KMS-11 (cell line): ENCODE data around the gene ZNF574.

Experiments used
- H2AFZ ChIP-seq: fragments of 200-600 bp; sonication (generic); 2 replicates; pipeline ENCODE4 v1.6.1; 2016; ENCODE audit warnings: antibody characterized with exemption, mixed run types, low read depth
- H3K27ac ChIP-seq: fragments of 200-600 bp; sonication (generic); 2 replicates; pipeline ENCODE4 v1.6.1; 2016; ENCODE audit warnings: mild to moderate bottlenecking, mixed run types
- H3K27me3 ChIP-seq: fragments of 200-600 bp; sonication (generic); 2 replicates; pipeline ENCODE4 v1.6.1; 2017; ENCODE audit warnings: mild to moderate bottlenecking, low read depth, mixed run types, moderate library complexity; ENCODE audit not compliant: insufficient read depth
- H3K36me3 ChIP-seq: fragments of 200-600 bp; sonication (generic); 2 replicates; pipeline ENCODE4 v1.6.1; 2017; ENCODE audit warnings: mild to moderate bottlenecking, mixed run types; ENCODE audit not compliant: insufficient read depth
- H3K4me1 ChIP-seq: fragments of 200-600 bp; sonication (generic); 2 replicates; pipeline ENCODE4 v1.6.1; 2016; ENCODE audit warnings: mild to moderate bottlenecking, low read depth, mixed run types; ENCODE audit not compliant: poor library complexity, severe bottlenecking
- H3K4me2 ChIP-seq: fragments of 200-600 bp; sonication (generic); 2 replicates; pipeline ENCODE4 v1.7.0; 2016; ENCODE audit warnings: mild to moderate bottlenecking, mixed run types
- H3K4me3 ChIP-seq: fragments of 200-600 bp; sonication (generic); IDR thresholded peaks from 2 replicates; pipeline ENCODE4 v1.6.1; 2017; ENCODE audit warnings: low read depth, low read length, mixed read lengths; ENCODE audit not compliant: insufficient read depth
- H3K79me2 ChIP-seq: fragments of 200-600 bp; sonication (generic); 2 replicates; pipeline ENCODE4 v1.6.1; 2016; ENCODE audit warnings: low read depth, mixed run types; ENCODE audit not compliant: insufficient read depth
- H3K9ac ChIP-seq: fragments of 200-600 bp; sonication (generic); 2 replicates; pipeline ENCODE4 v1.6.1; 2016; ENCODE audit warnings: mild to moderate bottlenecking, mixed run types
- H4K20me1 ChIP-seq: fragments of 200-600 bp; sonication (generic); 2 replicates; pipeline ENCODE4 v1.6.1; 2016; ENCODE audit warnings: mild to moderate bottlenecking, mixed run types; ENCODE audit not compliant: insufficient read depth
- TF ChIP-seq, protein P1 (sequence below): fragments of 200-600 bp; sonication (generic); conservative IDR thresholded peaks from 2 replicates; pipeline ENCODE4 v1.6.1; 2017; ENCODE audit warnings: low read depth, mild to moderate bottlenecking, antibody characterized with exemption, low read length, moderate library complexity, mixed read lengths

The ZNF574 gene

DNA sequence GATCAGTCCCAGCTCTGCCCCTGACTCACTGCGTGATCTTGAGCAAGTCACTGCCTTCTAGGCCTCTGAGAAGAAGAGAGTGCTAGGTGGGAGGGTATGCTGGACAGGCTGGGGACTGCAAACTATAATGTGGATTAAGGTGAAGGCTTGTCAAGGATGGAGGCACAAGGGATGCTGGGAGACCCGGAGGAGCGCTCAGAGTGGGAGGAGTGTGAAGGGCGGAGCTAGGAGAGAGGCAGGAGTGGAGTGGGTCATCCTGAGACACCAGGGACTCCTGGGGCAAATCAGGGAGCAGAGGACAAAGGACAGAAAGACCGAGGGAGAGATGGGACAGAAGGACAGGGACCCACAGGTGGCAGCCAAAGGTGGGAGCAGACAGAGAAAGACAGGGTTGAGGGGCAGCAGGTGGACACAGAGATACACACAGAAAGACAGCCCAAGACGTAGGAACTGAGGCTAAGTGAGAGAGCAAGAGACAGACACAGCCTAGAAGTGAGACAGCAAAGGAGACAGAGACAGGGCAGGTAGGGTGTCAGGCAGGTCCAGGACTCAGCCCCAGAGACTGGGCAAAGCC is 8.6 kb upstream of the ZNF574 start:
- Histone ChIP-seq H3K36me3 (no peaks in the 10 kb centered on the region), H3K4me2 (no peak overlapping the region), H3K79me2 (no peaks in the 10 kb centered on the region), H3K9ac (no peak overlapping the region), H2AFZ (no peak overlapping the region), H3K4me3 (no peak overlapping the region), H3K27ac (no peak overlapping the region), H4K20me1 (no peaks in the 10 kb centered on the region), H3K4me1 (no peaks in the 10 kb centered on the region), H3K27me3 (peaks cover 68% of the 10 kb centered on the region)
- TF ChIP-seq, protein P1, sequence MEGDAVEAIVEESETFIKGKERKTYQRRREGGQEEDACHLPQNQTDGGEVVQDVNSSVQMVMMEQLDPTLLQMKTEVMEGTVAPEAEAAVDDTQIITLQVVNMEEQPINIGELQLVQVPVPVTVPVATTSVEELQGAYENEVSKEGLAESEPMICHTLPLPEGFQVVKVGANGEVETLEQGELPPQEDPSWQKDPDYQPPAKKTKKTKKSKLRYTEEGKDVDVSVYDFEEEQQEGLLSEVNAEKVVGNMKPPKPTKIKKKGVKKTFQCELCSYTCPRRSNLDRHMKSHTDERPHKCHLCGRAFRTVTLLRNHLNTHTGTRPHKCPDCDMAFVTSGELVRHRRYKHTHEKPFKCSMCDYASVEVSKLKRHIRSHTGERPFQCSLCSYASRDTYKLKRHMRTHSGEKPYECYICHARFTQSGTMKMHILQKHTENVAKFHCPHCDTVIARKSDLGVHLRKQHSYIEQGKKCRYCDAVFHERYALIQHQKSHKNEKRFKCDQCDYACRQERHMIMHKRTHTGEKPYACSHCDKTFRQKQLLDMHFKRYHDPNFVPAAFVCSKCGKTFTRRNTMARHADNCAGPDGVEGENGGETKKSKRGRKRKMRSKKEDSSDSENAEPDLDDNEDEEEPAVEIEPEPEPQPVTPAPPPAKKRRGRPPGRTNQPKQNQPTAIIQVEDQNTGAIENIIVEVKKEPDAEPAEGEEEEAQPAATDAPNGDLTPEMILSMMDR: no peak

DNA sequence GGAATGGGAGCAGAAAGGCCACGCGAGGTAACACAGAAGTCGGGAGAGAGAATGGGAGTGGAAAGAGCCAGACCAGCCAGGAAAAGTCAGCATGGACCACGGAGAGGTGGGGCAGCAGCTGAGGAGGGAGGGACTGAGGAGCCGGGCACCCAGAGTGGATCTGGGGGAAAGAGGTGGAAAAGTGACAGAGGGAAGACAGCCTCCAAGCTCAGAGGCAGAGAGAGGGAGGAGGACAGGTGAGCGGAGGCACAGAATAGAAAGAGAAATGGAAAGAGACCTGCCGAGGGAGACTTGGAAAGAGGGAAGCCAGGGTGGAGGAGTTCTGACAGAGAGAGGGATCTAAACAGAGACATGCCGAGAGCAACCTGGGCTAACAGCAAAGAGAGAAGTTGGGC is 7.6 kb upstream of the ZNF574 start:
- H3K9ac ChIP-seq: no peak overlapping the region
- TF ChIP-seq, protein P1: no peak

DNA sequence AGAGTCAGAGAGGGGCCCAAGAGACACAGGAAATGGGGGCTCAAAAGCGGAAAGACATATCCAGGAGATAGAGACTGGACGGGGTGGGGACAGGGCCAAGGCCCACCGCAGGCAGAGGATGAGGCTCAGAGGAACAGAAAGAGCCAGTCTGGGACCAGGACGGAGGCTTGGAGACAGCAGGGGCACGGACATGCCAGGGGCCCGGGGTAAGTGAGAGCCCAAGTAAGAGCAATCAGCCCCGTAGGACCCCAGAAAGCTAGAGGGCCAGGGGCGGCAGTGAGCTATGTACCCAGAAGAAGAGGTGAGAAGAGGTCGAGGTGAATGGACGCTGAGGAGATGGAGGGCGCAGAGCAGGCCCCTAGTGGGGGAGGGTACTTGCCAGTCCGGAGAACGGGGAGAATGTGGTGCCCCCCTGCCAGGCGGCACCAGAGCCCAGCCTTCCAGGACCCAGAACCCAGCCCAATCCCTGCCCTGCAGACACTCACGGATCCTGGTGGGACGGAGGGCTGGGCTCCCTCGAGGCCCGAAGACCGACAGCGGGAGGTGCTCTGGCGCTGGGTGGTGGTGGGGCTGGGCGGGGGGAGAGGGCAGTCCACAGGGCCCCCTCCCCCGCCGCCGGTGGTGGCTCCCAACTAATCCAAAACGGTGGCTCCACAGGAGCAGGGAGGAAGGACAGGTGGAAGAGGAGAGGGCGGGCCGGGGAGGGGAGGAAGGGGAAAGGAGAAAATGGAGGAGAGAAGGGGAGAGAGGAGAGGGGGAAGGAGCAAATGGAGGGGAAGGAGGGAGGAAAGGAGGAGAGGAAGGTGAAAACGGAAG is 7.0 kb upstream of the ZNF574 start:
- Histone ChIP-seq H3K4me2 (no peak overlapping the region), H3K4me1 (no peaks in the 10 kb centered on the region), H3K27ac (no peak overlapping the region), H3K36me3 (no peaks in the 10 kb centered on the region), H3K27me3 (peaks cover 57% of the 10 kb centered on the region), H3K4me3 (no peak overlapping the region), H2AFZ (no peak overlapping the region), H3K79me2 (no peaks in the 10 kb centered on the region), H4K20me1 (no peaks in the 10 kb centered on the region), H3K9ac (no peak overlapping the region)
- TF ChIP-seq, protein P1: no peak

More for the DNA sequence above, 7.6 kb upstream of the ZNF574 start:
- Histone ChIP-seq H2AFZ (no peak overlapping the region), H3K4me1 (no peaks in the 10 kb centered on the region), H3K27ac (no peak overlapping the region), H4K20me1 (no peaks in the 10 kb centered on the region), H3K36me3 (no peaks in the 10 kb centered on the region), H3K79me2 (no peaks in the 10 kb centered on the region), H3K4me2 (no peak overlapping the region), H3K27me3 (peaks cover 62% of the 10 kb centered on the region), H3K4me3 (no peak overlapping the region)

DNA sequence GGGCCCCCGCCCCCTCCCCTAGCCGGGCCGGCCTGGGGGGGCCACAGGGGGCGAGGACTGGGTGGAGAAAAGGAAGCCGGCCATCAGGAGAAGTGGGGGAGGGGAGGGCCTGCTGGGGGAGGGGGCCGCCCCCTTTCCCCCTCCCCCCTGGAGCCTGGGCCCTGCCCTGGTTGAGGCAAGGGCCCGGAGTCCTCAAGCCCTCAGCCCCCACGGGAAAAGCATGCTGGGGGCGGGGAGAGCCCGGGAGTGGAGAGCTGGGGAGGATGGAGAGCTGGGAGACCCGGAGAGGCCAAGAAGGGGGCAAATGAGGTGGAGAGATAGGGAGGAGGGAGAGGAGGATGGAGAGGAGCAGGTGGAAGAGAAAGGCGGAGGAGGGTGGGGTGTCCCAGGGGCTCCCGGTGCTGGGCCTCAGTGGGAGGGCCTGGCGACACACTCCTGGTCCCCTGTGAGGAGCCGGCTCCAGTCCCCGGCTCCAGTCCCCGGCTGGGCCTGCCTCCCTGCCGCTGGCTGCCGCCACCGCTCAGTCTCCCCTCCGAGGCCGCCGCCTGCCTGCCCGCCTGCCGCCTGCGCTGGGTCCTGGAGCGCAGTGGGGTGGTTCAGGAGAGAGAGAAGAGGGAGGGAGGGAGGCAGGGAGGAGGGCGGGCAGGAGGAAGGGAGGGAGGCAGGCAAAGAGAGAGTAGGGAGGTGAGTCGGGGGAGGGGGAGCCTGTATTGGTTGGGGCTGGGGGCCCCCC is 6.2 kb upstream of the ZNF574 start, which contains the start of gene GRIK5:
Gene GRIK5, minus strand, starts transcription at position 588 of the 733 bp plus-strand sequence. CDS start 4,436 bp downstream, outside the sequence.
- TF ChIP-seq, protein P1: no peak
- Histone ChIP-seq H3K9ac (no peak within 1 kb of the TSS), H3K79me2 (no peaks in the 10 kb centered on the region), H3K27ac (no peak within 1 kb of the TSS), H3K27me3 (peaks cover 49% of the 10 kb centered on the region), H3K4me3 (no peak within 1 kb of the TSS), H3K4me1 (peaks cover 3% of the 10 kb centered on the region), H2AFZ (no peak within 1 kb of the TSS), H3K4me2 (no peak within 1 kb of the TSS), H3K36me3 (no peaks in the 10 kb centered on the region), H4K20me1 (no peaks in the 10 kb centered on the region)
